ENCODE results near the gene IL32. TPM values are rescaled to one million over a fixed set of nuclear protein-coding genes. Genes with fewer than 3 reads are reported as not detected.

The IL32 gene
- total and polyA plus RNA-seq, 9 of the 15 experiments (the other 6 are each of a cell fraction or from before 2014, with no cell fraction given), result 0.21 to 2.2 (median 0.37) TPM; not detected in 3

DNA sequence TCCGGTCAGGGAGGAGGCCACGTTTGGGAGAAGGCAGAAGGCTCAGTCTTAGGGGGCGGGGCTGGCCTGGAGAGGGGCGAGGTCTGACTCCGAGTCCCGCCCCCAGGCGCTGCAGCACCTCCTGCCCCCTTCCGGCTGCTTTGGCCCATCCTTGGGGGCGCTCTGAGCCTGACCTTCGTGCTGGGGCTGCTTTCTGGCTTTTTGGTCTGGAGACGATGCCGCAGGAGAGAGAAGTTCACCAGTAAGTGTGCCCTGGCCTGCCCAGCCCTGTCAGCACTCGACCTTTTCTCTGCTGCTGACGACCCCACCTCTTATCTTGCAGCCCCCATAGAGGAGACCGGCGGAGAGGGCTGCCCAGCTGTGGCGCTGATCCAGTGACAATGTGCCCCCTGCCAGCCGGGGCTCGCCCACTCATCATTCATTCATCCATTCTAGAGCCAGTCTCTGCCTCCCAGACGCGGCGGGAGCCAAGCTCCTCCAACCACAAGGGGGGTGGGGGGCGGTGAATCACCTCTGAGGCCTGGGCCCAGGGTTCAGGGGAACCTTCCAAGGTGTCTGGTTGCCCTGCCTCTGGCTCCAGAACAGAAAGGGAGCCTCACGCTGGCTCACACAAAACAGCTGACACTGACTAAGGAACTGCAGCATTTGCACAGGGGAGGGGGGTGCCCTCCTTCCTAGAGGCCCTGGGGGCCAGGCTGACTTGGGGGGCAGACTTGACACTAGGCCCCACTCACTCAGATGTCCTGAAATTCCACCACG lies 43.8 kb upstream of the IL32 start (continued):
- TF ChIP-seq CEBPG (CRISPR knock-in tag; IDR thresholded peaks at IDR 0.05) (0 out of 2 replicates have a peak, but pooled peaks have one; percentile 41), CEBPG (tag; conservative IDR thresholded peaks at IDR 0.05 in 1 of 2, IDR thresholded peaks at IDR 0.05 in 1 of 2) (no peak), FOXP1 (CRISPR knock-in tag; IDR thresholded peaks at IDR 0.05) (0 out of 2 replicates have a peak, but pooled peaks have one; percentile 64), SPI1 (IDR thresholded peaks at IDR 0.05; ENCODE audit: borderline replicate concordance, low read depth, low read length) (0 out of 2 replicates have a peak, but pooled peaks have one; percentile 11), IFI16 (CRISPR knock-in tag; IDR thresholded peaks at IDR 0.05) (no peak), JUNB (CRISPR knock-in tag; conservative IDR thresholded peaks at IDR 0.05) (no peak), MEIS2 (IDR thresholded peaks at IDR 0.05; ENCODE audit: partially characterized antibody) (no peak), FOXJ3 (CRISPR knock-in tag; IDR thresholded peaks at IDR 0.05) (no peak), MAFF (IDR thresholded peaks at IDR 0.05; ENCODE audit: low read length) (no peak), COPS2 (conservative IDR thresholded peaks at IDR 0.05) (no peak), SNIP1 (IDR thresholded peaks at IDR 0.05; ENCODE audit: low read depth) (no peak), RBFOX2 (IDR thresholded peaks at IDR 0.05; ENCODE audit: low read depth, low read length) (peak; percentile 64)
- TF ChIP-seq, protein P1, sequence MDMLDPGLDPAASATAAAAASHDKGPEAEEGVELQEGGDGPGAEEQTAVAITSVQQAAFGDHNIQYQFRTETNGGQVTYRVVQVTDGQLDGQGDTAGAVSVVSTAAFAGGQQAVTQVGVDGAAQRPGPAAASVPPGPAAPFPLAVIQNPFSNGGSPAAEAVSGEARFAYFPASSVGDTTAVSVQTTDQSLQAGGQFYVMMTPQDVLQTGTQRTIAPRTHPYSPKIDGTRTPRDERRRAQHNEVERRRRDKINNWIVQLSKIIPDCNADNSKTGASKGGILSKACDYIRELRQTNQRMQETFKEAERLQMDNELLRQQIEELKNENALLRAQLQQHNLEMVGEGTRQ (CRISPR knock-in tag; IDR thresholded peaks at IDR 0.05), result no peak
- TF ChIP-seq, protein P2, sequence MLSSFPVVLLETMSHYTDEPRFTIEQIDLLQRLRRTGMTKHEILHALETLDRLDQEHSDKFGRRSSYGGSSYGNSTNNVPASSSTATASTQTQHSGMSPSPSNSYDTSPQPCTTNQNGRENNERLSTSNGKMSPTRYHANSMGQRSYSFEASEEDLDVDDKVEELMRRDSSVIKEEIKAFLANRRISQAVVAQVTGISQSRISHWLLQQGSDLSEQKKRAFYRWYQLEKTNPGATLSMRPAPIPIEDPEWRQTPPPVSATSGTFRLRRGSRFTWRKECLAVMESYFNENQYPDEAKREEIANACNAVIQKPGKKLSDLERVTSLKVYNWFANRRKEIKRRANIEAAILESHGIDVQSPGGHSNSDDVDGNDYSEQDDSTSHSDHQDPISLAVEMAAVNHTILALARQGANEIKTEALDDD (IDR thresholded peaks at IDR 0.05), result no peak
- TF ChIP-seq, protein P3, sequence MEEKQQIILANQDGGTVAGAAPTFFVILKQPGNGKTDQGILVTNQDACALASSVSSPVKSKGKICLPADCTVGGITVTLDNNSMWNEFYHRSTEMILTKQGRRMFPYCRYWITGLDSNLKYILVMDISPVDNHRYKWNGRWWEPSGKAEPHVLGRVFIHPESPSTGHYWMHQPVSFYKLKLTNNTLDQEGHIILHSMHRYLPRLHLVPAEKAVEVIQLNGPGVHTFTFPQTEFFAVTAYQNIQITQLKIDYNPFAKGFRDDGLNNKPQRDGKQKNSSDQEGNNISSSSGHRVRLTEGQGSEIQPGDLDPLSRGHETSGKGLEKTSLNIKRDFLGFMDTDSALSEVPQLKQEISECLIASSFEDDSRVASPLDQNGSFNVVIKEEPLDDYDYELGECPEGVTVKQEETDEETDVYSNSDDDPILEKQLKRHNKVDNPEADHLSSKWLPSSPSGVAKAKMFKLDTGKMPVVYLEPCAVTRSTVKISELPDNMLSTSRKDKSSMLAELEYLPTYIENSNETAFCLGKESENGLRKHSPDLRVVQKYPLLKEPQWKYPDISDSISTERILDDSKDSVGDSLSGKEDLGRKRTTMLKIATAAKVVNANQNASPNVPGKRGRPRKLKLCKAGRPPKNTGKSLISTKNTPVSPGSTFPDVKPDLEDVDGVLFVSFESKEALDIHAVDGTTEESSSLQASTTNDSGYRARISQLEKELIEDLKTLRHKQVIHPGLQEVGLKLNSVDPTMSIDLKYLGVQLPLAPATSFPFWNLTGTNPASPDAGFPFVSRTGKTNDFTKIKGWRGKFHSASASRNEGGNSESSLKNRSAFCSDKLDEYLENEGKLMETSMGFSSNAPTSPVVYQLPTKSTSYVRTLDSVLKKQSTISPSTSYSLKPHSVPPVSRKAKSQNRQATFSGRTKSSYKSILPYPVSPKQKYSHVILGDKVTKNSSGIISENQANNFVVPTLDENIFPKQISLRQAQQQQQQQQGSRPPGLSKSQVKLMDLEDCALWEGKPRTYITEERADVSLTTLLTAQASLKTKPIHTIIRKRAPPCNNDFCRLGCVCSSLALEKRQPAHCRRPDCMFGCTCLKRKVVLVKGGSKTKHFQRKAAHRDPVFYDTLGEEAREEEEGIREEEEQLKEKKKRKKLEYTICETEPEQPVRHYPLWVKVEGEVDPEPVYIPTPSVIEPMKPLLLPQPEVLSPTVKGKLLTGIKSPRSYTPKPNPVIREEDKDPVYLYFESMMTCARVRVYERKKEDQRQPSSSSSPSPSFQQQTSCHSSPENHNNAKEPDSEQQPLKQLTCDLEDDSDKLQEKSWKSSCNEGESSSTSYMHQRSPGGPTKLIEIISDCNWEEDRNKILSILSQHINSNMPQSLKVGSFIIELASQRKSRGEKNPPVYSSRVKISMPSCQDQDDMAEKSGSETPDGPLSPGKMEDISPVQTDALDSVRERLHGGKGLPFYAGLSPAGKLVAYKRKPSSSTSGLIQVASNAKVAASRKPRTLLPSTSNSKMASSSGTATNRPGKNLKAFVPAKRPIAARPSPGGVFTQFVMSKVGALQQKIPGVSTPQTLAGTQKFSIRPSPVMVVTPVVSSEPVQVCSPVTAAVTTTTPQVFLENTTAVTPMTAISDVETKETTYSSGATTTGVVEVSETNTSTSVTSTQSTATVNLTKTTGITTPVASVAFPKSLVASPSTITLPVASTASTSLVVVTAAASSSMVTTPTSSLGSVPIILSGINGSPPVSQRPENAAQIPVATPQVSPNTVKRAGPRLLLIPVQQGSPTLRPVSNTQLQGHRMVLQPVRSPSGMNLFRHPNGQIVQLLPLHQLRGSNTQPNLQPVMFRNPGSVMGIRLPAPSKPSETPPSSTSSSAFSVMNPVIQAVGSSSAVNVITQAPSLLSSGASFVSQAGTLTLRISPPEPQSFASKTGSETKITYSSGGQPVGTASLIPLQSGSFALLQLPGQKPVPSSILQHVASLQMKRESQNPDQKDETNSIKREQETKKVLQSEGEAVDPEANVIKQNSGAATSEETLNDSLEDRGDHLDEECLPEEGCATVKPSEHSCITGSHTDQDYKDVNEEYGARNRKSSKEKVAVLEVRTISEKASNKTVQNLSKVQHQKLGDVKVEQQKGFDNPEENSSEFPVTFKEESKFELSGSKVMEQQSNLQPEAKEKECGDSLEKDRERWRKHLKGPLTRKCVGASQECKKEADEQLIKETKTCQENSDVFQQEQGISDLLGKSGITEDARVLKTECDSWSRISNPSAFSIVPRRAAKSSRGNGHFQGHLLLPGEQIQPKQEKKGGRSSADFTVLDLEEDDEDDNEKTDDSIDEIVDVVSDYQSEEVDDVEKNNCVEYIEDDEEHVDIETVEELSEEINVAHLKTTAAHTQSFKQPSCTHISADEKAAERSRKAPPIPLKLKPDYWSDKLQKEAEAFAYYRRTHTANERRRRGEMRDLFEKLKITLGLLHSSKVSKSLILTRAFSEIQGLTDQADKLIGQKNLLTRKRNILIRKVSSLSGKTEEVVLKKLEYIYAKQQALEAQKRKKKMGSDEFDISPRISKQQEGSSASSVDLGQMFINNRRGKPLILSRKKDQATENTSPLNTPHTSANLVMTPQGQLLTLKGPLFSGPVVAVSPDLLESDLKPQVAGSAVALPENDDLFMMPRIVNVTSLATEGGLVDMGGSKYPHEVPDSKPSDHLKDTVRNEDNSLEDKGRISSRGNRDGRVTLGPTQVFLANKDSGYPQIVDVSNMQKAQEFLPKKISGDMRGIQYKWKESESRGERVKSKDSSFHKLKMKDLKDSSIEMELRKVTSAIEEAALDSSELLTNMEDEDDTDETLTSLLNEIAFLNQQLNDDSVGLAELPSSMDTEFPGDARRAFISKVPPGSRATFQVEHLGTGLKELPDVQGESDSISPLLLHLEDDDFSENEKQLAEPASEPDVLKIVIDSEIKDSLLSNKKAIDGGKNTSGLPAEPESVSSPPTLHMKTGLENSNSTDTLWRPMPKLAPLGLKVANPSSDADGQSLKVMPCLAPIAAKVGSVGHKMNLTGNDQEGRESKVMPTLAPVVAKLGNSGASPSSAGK (IDR thresholded peaks at IDR 0.05), result no peak
